PFSK-1 (cell line): Measurements from ENCODE around the gene MMP20.

Source experiments
- POLR2AphosphoS5 ChIP-seq: IDR thresholded peaks from 2 replicates; pipeline ENCODE4 v1.6.1; 2012; ENCODE audit warnings: low read depth, mild to moderate bottlenecking, control low read depth, low read length, moderate library complexity
- TAF1 ChIP-seq: IDR thresholded peaks from 2 replicates; pipeline ENCODE4 v1.6.1; 2012; ENCODE audit warnings: low read length, control low read depth, borderline replicate concordance; ENCODE audit not compliant: insufficient read depth
- TF ChIP-seq, protein P1 (sequence below), 2 experiments: IDR thresholded peaks; 2 replicates each; pipeline versions ENCODE4 v1.6.1 to v1.8.0; 2011 to 2012; ENCODE audit warnings: low read depth in 2 of 2, low read length in 2 of 2, control low read depth in 1 of 2, inconsistent platforms in 1 of 2, mild to moderate bottlenecking in 1 of 2, moderate library complexity in 1 of 2; ENCODE audit not compliant: insufficient read depth in 1 of 2

DNA sequence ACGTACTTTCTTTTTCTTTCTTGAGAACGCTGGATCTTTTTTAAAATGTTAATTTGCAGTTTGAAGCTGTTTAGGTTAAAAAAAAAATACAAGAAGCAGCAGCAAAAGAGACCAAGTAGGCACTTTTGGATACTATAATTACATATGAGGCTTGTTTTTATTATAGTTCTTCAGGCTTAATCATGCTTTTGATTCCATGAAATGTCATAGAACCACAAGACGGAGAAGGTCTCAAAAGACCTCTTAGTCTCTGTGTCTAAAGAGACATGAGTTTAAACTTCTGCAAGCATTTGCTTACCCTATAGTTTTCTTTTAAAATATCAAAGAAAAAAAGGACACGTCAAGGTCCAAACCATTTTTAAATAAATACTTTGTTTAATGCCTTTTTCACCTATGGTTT is 18.8 kb upstream of the MMP20 start:
- TF ChIP-seq POLR2AphosphoS5: no peak
- TF ChIP-seq, protein P1, sequence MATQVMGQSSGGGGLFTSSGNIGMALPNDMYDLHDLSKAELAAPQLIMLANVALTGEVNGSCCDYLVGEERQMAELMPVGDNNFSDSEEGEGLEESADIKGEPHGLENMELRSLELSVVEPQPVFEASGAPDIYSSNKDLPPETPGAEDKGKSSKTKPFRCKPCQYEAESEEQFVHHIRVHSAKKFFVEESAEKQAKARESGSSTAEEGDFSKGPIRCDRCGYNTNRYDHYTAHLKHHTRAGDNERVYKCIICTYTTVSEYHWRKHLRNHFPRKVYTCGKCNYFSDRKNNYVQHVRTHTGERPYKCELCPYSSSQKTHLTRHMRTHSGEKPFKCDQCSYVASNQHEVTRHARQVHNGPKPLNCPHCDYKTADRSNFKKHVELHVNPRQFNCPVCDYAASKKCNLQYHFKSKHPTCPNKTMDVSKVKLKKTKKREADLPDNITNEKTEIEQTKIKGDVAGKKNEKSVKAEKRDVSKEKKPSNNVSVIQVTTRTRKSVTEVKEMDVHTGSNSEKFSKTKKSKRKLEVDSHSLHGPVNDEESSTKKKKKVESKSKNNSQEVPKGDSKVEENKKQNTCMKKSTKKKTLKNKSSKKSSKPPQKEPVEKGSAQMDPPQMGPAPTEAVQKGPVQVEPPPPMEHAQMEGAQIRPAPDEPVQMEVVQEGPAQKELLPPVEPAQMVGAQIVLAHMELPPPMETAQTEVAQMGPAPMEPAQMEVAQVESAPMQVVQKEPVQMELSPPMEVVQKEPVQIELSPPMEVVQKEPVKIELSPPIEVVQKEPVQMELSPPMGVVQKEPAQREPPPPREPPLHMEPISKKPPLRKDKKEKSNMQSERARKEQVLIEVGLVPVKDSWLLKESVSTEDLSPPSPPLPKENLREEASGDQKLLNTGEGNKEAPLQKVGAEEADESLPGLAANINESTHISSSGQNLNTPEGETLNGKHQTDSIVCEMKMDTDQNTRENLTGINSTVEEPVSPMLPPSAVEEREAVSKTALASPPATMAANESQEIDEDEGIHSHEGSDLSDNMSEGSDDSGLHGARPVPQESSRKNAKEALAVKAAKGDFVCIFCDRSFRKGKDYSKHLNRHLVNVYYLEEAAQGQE (IDR thresholded peaks at IDR 0.05; ENCODE audit: insufficient read depth in 1 of 2, low read depth in 2 of 2, low read length in 2 of 2): no peak
- no peak for TF ChIP-seq TAF1
